Astrocyte (in vitro differentiated cells and primary cell): ENCODE measurements around the gene PPIL6. TPM values are rescaled to one million over a fixed set of nuclear protein-coding genes. Genes with fewer than 3 reads are reported as not detected.
"Not testable (repeated sequence)": the region's sequence is repeated elsewhere in the genome, so short reads cannot be mapped to it uniquely, and the experiment has no call there.

Experiments used
- DNase-seq: peaks from one replicate; pipeline ENCODE4 v3.0.0-alpha.2; 2010; ENCODE audit warnings: low read depth
- FAIRE-seq: peaks from 2 replicates; lab custom pipeline; 2011; peaks lifted over from hg19 to GRCh38; lab: Jason Lieb, UNC
- H2AFZ ChIP-seq: 2 replicates; pipeline ENCODE4 v1.6.0; 2012; ENCODE audit warnings: low read depth, low read length, inconsistent platforms
- H3K27ac ChIP-seq: 2 replicates; pipeline ENCODE4 v1.5.1; 2011; ENCODE audit warnings: low read depth, low read length, inconsistent platforms
- H3K27me3 ChIP-seq: 2 replicates; pipeline ENCODE4 v1.6.0; 2011; ENCODE audit warnings: low read length, inconsistent platforms; ENCODE audit not compliant: insufficient read depth
- H3K36me3 ChIP-seq: 2 replicates; pipeline ENCODE4 v1.5.1; 2011; ENCODE audit warnings: low read length, inconsistent platforms; ENCODE audit not compliant: insufficient read depth
- H3K4me1 ChIP-seq: 2 replicates; pipeline ENCODE4 v1.5.1; 2011; ENCODE audit warnings: low read length, inconsistent platforms; ENCODE audit not compliant: insufficient read depth
- H3K4me2 ChIP-seq: 2 replicates; pipeline ENCODE4 v1.6.0; 2012; ENCODE audit warnings: low read length, inconsistent platforms
- H3K4me3 ChIP-seq: 2 replicates; pipeline ENCODE4 v1.5.1; 2011; ENCODE audit warnings: low read depth, mild to moderate bottlenecking, low read length, inconsistent platforms; ENCODE audit not compliant: insufficient read depth
- H3K79me2 ChIP-seq: 2 replicates; pipeline ENCODE4 v1.6.0; 2012; ENCODE audit warnings: mild to moderate bottlenecking, low read length, inconsistent platforms; ENCODE audit not compliant: insufficient read depth
- H3K9ac ChIP-seq: 2 replicates; pipeline ENCODE4 v1.6.0; 2012; ENCODE audit warnings: mild to moderate bottlenecking, low read length, inconsistent platforms
- H3K9me3 ChIP-seq: 2 replicates; pipeline ENCODE4 v1.5.1; 2012; ENCODE audit warnings: low read depth, mild to moderate bottlenecking, low read length, inconsistent platforms; ENCODE audit not compliant: insufficient read depth
- H4K20me1 ChIP-seq: 2 replicates; pipeline ENCODE4 v1.6.0; 2012; ENCODE audit warnings: low read length, inconsistent platforms; ENCODE audit not compliant: insufficient read depth
- H3K27ac Mint-ChIP-seq: one replicate; pipeline ENCODE4 v1.8.0; 2021; ENCODE audit warnings: mild to moderate bottlenecking, mixed read lengths; ENCODE audit not compliant: unreplicated experiment
- H3K27me3 Mint-ChIP-seq: one replicate; pipeline ENCODE4 v1.8.0; 2021; ENCODE audit warnings: low read depth, mixed read lengths; ENCODE audit not compliant: unreplicated experiment
- H3K36me3 Mint-ChIP-seq: one replicate; pipeline ENCODE4 v1.8.0; 2021; ENCODE audit warnings: low read depth, mixed read lengths; ENCODE audit not compliant: unreplicated experiment
- H3K4me1 Mint-ChIP-seq: one replicate; pipeline ENCODE4 v1.8.0; 2021; ENCODE audit warnings: low read depth, mixed read lengths; ENCODE audit not compliant: unreplicated experiment
- H3K4me3 Mint-ChIP-seq: one replicate; pipeline ENCODE4 v1.8.0; 2021; ENCODE audit warnings: mild to moderate bottlenecking, moderate library complexity, mixed read lengths; ENCODE audit not compliant: unreplicated experiment
- H3K9me3 Mint-ChIP-seq: one replicate; pipeline ENCODE4 v1.8.0; 2021; ENCODE audit warnings: mild to moderate bottlenecking, mixed read lengths; ENCODE audit not compliant: unreplicated experiment
- EZH2 ChIP-seq: IDR thresholded peaks from 2 replicates; pipeline ENCODE4 v1.6.1; 2012; ENCODE audit warnings: mild to moderate bottlenecking, low read length, inconsistent platforms; ENCODE audit not compliant: insufficient read depth
- total RNA-seq: library from RNA; stranded (reverse); gene quantifications from 2 replicates; pipeline ENCODE4 v1.2.1, GENCODE V29; 2021
- TF ChIP-seq, protein P1 (sequence below): IDR thresholded peaks from 2 replicates; pipeline ENCODE4 v1.5.1; 2011; ENCODE audit warnings: low read depth, mild to moderate bottlenecking, inconsistent platforms, low read length, moderate library complexity; ENCODE audit not compliant: insufficient read depth

Gene PPIL6
- total RNA-seq, 1 donor from 2014 or later, result 1.7 TPM

- Histone ChIP-seq H3K27me3 (no peaks in the 10 kb centered on the region), H3K9ac (no peak overlapping the region), H3K4me2 (no peak overlapping the region), H2AFZ (no peak overlapping the region), H3K4me3 (no peak overlapping the region), H3K36me3 (peaks cover 71% of the 10 kb centered on the region), H4K20me1 (peaks cover 53% of the 10 kb centered on the region), H3K27ac (no peak overlapping the region), H3K4me1 (no peaks in the 10 kb centered on the region), H3K9me3 (no peaks in the 10 kb centered on the region), H3K79me2 (peaks cover 45% of the 10 kb centered on the region)
- H3K9me3 Mint-ChIP-seq, result no peaks in the 10 kb centered on the region
- no peak overlapping the region for H3K27ac Mint-ChIP-seq
- H3K27me3 Mint-ChIP-seq, result no peaks in the 10 kb centered on the region
- DNase-seq, result no peak
- TF ChIP-seq, protein P1, sequence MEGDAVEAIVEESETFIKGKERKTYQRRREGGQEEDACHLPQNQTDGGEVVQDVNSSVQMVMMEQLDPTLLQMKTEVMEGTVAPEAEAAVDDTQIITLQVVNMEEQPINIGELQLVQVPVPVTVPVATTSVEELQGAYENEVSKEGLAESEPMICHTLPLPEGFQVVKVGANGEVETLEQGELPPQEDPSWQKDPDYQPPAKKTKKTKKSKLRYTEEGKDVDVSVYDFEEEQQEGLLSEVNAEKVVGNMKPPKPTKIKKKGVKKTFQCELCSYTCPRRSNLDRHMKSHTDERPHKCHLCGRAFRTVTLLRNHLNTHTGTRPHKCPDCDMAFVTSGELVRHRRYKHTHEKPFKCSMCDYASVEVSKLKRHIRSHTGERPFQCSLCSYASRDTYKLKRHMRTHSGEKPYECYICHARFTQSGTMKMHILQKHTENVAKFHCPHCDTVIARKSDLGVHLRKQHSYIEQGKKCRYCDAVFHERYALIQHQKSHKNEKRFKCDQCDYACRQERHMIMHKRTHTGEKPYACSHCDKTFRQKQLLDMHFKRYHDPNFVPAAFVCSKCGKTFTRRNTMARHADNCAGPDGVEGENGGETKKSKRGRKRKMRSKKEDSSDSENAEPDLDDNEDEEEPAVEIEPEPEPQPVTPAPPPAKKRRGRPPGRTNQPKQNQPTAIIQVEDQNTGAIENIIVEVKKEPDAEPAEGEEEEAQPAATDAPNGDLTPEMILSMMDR, result no peak
- TF ChIP-seq EZH2, result no peak
- H3K36me3 Mint-ChIP-seq, result peaks cover 14% of the 10 kb centered on the region
- H3K4me3 Mint-ChIP-seq, result no peak overlapping the region
- no peak for FAIRE-seq
- peaks cover 23% of the 10 kb centered on the region for H3K4me1 Mint-ChIP-seq
Measured at GRCh38 chr6:109370792-109371191, 69.6 kb downstream of the PPIL6 start.

- no peaks in the 10 kb centered on the region for H3K9me3 ChIP-seq
Measured at GRCh38 chr6:109370336-109370735, 70.1 kb downstream of the PPIL6 start.

GRCh38 chr6:109369728-109370127 lies 70.7 kb downstream of the PPIL6 start:
- peaks cover 23% of the 10 kb centered on the region for H3K4me1 Mint-ChIP-seq
- peaks cover 70% of the 10 kb centered on the region for H3K36me3 ChIP-seq
- H3K9me3 Mint-ChIP-seq, result no peaks in the 10 kb centered on the region
- H4K20me1 ChIP-seq, result peaks cover 48% of the 10 kb centered on the region
- peaks cover 43% of the 10 kb centered on the region for H3K79me2 ChIP-seq
- no peaks in the 10 kb centered on the region for H3K27me3 ChIP-seq
- peaks cover 15% of the 10 kb centered on the region for H3K36me3 Mint-ChIP-seq
- H3K4me3 ChIP-seq, result no peak overlapping the region
- no peaks in the 10 kb centered on the region for H3K27me3 Mint-ChIP-seq
- H3K27ac ChIP-seq, result no peak overlapping the region
- no peak overlapping the region for H3K9ac ChIP-seq
- no peaks in the 10 kb centered on the region for H3K4me1 ChIP-seq
- no peaks in the 10 kb centered on the region for H3K9me3 ChIP-seq
- no peak overlapping the region for H3K4me2 ChIP-seq
- FAIRE-seq, result no peak
- no peak for TF ChIP-seq EZH2
- TF ChIP-seq, protein P1, result no peak
- no peak for DNase-seq
- no peak overlapping the region for H3K4me3 Mint-ChIP-seq
- no peak overlapping the region for H2AFZ ChIP-seq
- H3K27ac Mint-ChIP-seq, result no peak overlapping the region

More at GRCh38 chr6:109370336-109370735, 70.1 kb downstream of the PPIL6 start:
- Histone ChIP-seq H3K36me3 (peaks cover 70% of the 10 kb centered on the region), H2AFZ (no peak overlapping the region), H4K20me1 (peaks cover 53% of the 10 kb centered on the region), H3K27me3 (no peaks in the 10 kb centered on the region), H3K79me2 (peaks cover 45% of the 10 kb centered on the region), H3K4me2 (no peak overlapping the region), H3K9ac (no peak overlapping the region), H3K27ac (no peak overlapping the region), H3K4me1 (no peaks in the 10 kb centered on the region), H3K4me3 (no peak overlapping the region)
- no peaks in the 10 kb centered on the region for H3K9me3 Mint-ChIP-seq
- no peak overlapping the region for H3K27ac Mint-ChIP-seq
- H3K36me3 Mint-ChIP-seq, result peaks cover 14% of the 10 kb centered on the region
- no peak for TF ChIP-seq EZH2
- TF ChIP-seq, protein P1, result no peak
- no peak for FAIRE-seq
- H3K4me3 Mint-ChIP-seq, result no peak overlapping the region
- DNase-seq, result no peak
- H3K4me1 Mint-ChIP-seq, result peaks cover 23% of the 10 kb centered on the region
- H3K27me3 Mint-ChIP-seq, result no peaks in the 10 kb centered on the region

- not testable (repeated sequence) for H3K9me3 ChIP-seq, H2AFZ ChIP-seq, H3K4me3 ChIP-seq, H3K9ac ChIP-seq, H3K27me3 Mint-ChIP-seq, H3K4me1 ChIP-seq, DNase-seq, H3K4me2 ChIP-seq, H3K9me3 Mint-ChIP-seq, H3K4me3 Mint-ChIP-seq, H3K27ac ChIP-seq, H3K27me3 ChIP-seq, H3K4me1 Mint-ChIP-seq, H3K27ac Mint-ChIP-seq, FAIRE-seq
- Histone ChIP-seq H4K20me1 (peaks cover 28% of the 10 kb centered on the region), H3K36me3 (peaks cover 46% of the 10 kb centered on the region), H3K79me2 (peaks cover 23% of the 10 kb centered on the region)
- peaks cover 32% of the 10 kb centered on the region for H3K36me3 Mint-ChIP-seq
Measured at GRCh38 chr6:109364382-109365078, 75.9 kb downstream of the PPIL6 start.
